HG02642 (cell line): ENCODE measurements around the gene HNRNPU.

ENCODE experiments used
- ATAC-seq: cut with Tn5 transposase; IDR thresholded peaks from one replicate; pipeline ENCODE4 v1.9.1; 2021; ENCODE audit warnings: mild to moderate bottlenecking; ENCODE audit not compliant: unreplicated experiment, poor library complexity

Gene HNRNPU

DNA sequence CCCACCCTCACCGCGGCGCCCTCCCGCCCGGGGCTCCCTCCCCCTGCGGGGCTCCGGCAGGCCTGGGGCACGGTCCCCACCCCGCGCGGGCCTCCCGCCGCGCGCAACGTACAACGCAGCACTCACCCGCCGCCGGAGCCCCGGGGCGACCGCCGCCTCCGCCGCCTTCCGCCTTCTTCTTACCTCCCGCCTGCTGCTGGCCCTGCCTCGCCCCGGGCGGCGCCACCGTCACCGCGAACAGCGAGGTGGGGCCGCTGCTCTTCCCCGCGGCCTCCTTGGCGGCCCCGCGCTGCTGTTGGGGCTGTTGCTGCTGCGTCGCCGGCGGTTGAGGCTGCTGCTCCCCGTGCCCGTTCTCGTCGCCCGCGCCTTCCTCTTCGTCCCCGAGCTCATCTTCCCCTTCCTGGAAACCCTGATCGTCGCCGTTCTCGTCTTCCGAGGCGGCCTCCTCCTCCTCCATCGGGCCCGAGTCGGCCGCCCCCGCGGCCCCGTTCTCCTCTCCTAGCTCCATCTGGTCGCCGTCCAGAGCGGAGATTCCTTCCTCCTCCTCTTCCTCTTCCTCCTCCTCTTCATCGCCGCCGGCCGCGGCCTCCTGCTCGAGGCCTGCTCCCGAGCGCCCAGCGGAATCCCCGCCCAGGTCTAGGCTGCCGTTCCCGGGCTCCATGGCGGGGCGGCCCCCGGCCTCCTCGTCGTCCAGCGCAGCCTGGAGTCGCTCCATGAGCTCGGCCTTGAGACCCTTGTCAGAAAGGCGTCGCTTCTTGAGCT, 671 bp downstream of the HNRNPU start:
- ATAC-seq = peak; percentile 14

GRCh38 chr1:244862699-244863490, 1.4 kb downstream of the HNRNPU start:
- ATAC-seq = peak; percentile 66

DNA sequence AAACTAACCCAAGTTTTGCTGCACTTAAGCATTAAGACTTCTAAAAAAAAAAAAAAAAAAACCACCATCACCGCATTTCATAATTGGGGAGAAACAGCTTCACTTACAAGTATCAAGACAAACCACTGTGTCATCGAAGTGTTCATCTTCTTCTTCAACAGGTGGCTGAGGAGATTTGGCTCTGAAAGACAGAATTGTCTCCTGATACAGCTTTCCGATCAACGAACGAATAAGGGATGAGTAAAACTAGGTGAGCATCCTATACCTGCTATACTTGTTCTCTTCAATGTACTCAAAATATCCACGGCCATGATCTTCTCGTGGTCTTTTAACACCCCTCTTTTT, 2.0 kb downstream of the HNRNPU start:
- no peak for ATAC-seq

DNA sequence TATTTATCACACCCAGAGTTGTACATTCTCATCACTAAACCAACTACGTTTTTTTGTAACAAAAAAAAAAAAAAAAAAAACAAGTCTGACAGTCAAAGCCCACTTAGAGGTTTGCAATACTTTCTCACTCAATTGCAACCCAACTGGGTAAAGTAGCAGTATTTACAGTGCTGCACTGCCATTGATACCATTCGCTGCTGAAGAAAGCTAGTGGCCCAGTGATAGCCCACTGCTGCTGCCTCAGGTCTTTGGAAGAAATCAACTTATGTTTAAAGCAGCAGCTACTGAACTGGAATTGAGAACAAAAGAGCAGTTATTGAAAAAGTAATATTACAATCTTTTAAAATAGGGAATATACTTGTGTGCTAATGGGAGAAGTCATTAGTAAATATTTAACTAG, 2.7 kb downstream of the HNRNPU start:
- ATAC-seq = no peak

DNA sequence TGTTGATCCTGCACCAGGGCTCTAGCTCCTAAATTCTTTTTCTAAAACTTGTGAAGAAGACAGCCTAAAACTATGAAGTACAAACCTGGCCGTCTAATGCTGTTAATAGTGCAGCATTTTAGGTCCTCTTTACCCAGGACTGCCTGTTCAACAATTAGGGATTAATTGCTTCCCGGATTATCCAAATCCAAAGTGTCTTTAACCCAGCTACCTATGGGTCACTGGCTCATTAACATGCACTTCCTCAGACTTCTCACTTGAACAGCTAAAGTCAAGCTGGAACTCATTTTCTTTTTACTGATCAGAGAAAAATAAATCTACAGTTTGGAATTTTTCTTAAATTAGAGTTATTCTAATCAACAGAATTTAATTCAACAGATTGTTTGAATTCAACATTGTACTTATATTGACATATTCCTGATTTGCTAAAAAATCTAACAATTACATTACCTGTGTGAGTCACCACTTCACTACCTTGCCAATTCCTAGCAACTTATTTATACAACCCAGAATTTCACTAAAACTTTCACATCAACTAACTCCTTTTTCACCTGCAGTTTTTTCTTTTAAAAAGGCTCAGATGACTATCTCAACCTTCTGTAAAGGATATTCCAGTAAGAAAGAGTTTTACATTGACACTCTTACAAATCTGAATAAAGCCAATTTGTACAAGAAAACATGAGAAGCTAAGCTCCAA, 3.3 kb downstream of the HNRNPU start:
- ATAC-seq = no peak

DNA sequence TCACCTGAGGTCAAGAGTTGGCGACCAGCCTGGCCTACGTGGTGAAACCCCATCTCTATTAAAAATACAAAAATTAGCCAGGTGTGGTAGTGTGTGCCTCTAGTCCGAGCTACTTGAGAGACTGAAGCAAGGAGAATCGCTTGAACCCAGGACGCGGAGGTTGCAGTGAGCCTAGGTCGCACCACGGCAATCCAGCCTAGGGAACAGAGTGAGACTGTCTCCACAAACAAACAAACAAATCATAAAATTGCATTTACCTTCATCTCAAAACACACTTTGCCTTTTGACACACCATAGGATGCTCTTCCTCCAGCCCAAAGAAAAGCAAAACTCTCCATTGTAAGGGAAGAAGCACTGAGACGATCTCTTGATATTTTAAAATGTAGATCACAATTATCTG, 4.3 kb downstream of the HNRNPU start:
- ATAC-seq = no peak

GRCh38 chr1:244858357-244858756, 6.0 kb downstream of the HNRNPU start:
- ATAC-seq = no peak

DNA sequence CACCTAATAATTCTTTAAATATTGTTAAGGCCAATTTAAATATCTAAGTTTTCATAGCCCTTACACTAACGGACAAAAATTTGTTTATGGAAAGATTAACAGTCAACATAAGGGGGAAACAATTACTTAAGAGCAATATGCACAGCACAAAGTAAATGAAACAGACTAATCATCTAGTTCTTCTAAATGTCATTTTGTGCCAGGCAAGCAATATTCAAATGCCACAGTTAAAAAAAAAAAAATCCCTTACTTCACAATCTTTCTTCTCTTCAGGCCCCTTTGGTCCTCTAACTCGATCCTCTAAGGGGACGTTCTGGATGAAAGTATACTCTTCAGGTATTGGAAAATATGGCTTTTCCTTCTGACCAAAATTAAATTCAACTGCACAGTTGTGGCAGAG, 6.6 kb downstream of the HNRNPU start:
- no peak for ATAC-seq

GRCh38 chr1:244854865-244855578, 9.3 kb downstream of the HNRNPU start:
- no peak for ATAC-seq

GRCh38 chr1:244854166-244854565, 10.2 kb downstream of the HNRNPU start:
- ATAC-seq = no peak

DNA sequence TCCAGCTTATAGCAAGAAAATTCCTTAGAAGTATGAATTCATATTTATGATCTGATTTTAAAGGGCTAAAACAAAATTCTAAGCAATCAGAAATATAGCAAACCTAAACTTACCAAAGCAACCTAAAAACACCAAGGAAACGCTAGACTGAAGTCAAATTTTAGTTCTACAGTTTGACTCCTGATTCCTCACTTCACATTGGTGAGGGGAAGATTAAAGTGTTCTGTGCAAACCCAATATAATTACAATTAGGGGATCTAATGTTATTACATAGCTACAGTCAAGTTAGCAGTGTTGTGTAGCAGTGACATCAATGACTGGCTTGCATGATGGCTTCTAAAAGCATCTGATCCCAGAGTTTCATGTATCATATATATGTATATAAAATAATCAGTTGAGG, 11.6 kb downstream of the HNRNPU start:
- no peak for ATAC-seq

DNA sequence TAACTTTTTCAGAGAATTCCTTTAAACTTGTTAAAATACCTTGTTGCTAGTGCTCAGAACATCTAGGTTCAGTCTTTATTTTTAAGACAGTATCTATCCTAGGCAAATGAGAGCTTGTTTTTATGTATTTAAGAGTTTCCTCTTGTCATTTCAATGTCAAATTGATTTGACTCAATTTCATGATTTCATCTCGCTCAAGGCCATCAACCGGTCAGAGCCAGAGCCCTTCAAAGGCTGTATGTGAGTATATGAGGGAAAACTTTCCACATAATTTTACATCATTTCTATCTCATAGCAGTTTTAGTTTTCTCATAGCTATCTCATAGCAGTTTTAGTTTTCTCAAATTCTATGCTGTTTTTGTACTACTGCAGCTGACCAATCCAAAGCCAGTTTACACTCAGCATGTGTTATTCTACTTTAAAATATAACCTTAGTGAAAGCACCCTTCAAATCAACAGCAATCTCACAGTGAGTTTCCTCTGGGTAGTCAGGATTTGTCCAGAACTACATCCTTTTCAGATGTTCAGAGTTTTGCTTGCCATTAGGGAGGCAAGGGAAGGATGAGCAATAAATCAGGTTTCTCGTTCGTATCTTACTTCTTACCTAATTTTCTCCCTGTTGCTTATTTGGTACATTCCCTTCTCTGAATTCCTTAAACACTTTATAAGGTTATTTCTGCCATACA, 12.7 kb downstream of the HNRNPU start:
- no peak for ATAC-seq

DNA sequence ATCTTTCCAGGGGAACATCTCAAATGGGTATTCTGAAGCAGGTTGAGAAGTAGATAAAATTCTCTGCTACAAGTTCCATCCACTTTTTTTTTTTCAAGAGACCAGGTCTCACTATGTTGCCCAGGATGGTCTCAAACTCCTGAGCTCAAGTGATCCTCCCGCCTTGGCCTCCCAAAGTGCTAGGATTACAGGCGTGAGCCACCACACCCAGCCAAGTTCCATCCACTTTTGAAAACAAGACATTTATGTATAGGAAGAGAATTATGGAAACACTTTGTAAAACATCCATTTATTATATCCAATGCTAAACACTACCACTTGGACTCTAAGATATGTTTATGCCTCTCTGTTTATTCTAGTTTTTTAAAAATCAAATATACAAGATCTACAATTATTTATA, 13.4 kb downstream of the HNRNPU start:
- ATAC-seq = no peak

DNA sequence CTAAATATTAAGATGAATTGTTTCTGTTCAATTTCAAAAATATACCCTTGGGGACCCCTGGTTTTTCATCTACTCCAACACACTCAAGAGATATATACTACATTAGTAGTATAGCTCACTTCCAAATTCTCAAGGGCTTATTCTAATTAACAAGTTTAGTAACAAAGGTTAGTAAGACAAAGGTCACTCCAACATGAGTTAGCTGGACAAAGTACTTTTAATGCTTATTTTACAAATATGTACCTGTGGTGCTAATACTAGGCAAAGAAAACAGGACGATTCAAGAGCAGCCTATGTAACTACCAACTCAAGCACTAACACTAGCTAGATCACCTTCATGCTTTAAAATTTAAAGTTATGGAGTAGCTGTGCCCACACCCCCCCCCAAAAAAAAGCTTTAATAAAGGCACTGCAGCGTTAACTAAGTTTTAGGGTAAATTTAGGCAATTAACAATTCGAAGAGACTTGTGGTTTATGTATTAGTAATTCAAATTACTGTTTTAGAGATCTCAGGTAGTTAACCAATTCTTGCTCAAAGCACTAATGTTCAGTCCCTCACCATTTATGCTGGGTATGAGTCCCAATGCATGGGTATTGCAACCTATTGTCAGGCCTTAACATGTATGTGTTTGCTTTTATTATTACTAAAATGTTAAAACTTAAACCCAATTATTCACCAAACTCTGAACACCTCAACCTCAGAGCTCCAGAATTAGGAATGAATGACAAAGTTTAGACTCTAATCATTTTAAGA, 14.1 kb downstream of the HNRNPU start:
- no peak for ATAC-seq

- ATAC-seq = no peak
Observed at GRCh38 chr1:244849189-244849866, 15.0 kb downstream of the HNRNPU start.

GRCh38 chr1:244846653-244847052, 17.7 kb downstream of the HNRNPU start:
- ATAC-seq = no peak

- no peak for ATAC-seq
Observed at GRCh38 chr1:244844155-244845121, 19.9 kb downstream of the HNRNPU start.
